ENCODE measurements around the gene SPEM3.

Gene SPEM3

GRCh38 chr17:7418472-7419152 lies 10.0 kb upstream of the SPEM3 start:
- no peak for TF ChIP-seq FOXM1 (IDR thresholded peaks at IDR 0.05; ENCODE audit: borderline replicate concordance, low read depth)
- no peak for TF ChIP-seq YY1 (IDR thresholded peaks at IDR 0.05; ENCODE audit: low read depth)
- TF ChIP-seq CEBPB (IDR thresholded peaks at IDR 0.05), result no peak
- TF ChIP-seq EP300 (IDR thresholded peaks at IDR 0.05; ENCODE audit: borderline replicate concordance), result no peak
- no peak for TF ChIP-seq NFIC (IDR thresholded peaks at IDR 0.05)
- no peak for TF ChIP-seq ZBTB7A (IDR thresholded peaks at IDR 0.05; ENCODE audit: low read depth)
- no peak for TF ChIP-seq TAF1 (IDR thresholded peaks at IDR 0.05; ENCODE audit: low read depth)
- no peak for TF ChIP-seq CREB1 (IDR thresholded peaks at IDR 0.05; ENCODE audit: low read depth)

GRCh38 chr17:7419819-7420610 lies 8.6 kb upstream of the SPEM3 start, which contains the start of gene SPEM1:
TSS of gene SPEM1 (plus strand) at chr17:7420324. CDS start at chr17:7420385, 61 bp downstream.
- TF ChIP-seq EP300 (IDR thresholded peaks at IDR 0.05; ENCODE audit: borderline replicate concordance), result no peak
- no peak for TF ChIP-seq NFIC (IDR thresholded peaks at IDR 0.05)
- TF ChIP-seq YY1 (IDR thresholded peaks at IDR 0.05; ENCODE audit: low read depth), result no peak
- no peak for TF ChIP-seq ZBTB7A (IDR thresholded peaks at IDR 0.05; ENCODE audit: low read depth)
- no peak for TF ChIP-seq TAF1 (IDR thresholded peaks at IDR 0.05; ENCODE audit: low read depth)
- TF ChIP-seq, protein P1, sequence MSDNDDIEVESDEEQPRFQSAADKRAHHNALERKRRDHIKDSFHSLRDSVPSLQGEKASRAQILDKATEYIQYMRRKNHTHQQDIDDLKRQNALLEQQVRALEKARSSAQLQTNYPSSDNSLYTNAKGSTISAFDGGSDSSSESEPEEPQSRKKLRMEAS (IDR thresholded peaks at IDR 0.05), result no peak
- no peak for TF ChIP-seq TEAD4 (IDR thresholded peaks at IDR 0.05)
- TF ChIP-seq TCF12 (IDR thresholded peaks at IDR 0.05; ENCODE audit: low read depth), result no peak
- TF ChIP-seq RAD21 (IDR thresholded peaks at IDR 0.05; ENCODE audit: low read depth), result no peak
- TF ChIP-seq FOXM1 (IDR thresholded peaks at IDR 0.05; ENCODE audit: borderline replicate concordance, low read depth), result no peak
- no peak for TF ChIP-seq EGR1 (IDR thresholded peaks at IDR 0.05)
- TF ChIP-seq CEBPB (IDR thresholded peaks at IDR 0.05), result no peak
- no peak for TF ChIP-seq CREB1 (IDR thresholded peaks at IDR 0.05; ENCODE audit: low read depth)
- TF ChIP-seq, protein P2, sequence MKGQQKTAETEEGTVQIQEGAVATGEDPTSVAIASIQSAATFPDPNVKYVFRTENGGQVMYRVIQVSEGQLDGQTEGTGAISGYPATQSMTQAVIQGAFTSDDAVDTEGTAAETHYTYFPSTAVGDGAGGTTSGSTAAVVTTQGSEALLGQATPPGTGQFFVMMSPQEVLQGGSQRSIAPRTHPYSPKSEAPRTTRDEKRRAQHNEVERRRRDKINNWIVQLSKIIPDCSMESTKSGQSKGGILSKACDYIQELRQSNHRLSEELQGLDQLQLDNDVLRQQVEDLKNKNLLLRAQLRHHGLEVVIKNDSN (IDR thresholded peaks at IDR 0.05), result no peak
- no peak for TF ChIP-seq REST (IDR thresholded peaks at IDR 0.05; ENCODE audit: low read depth)

- no peak for TF ChIP-seq TAF1 (IDR thresholded peaks at IDR 0.05; ENCODE audit: low read depth)
- TF ChIP-seq CREB1 (IDR thresholded peaks at IDR 0.05; ENCODE audit: low read depth), result no peak
- TF ChIP-seq EGR1 (IDR thresholded peaks at IDR 0.05), result no peak
- TF ChIP-seq ZBTB7A (IDR thresholded peaks at IDR 0.05; ENCODE audit: low read depth), result no peak
- TF ChIP-seq NFIC (IDR thresholded peaks at IDR 0.05), result no peak
- TF ChIP-seq RAD21 (IDR thresholded peaks at IDR 0.05; ENCODE audit: low read depth), result no peak
- no peak for TF ChIP-seq YY1 (IDR thresholded peaks at IDR 0.05; ENCODE audit: low read depth)
- no peak for TF ChIP-seq TEAD4 (IDR thresholded peaks at IDR 0.05)
- TF ChIP-seq, protein P1 (IDR thresholded peaks at IDR 0.05), result no peak
- TF ChIP-seq REST (IDR thresholded peaks at IDR 0.05; ENCODE audit: low read depth), result no peak
- TF ChIP-seq, protein P2 (IDR thresholded peaks at IDR 0.05), result no peak
- no peak for TF ChIP-seq CEBPB (IDR thresholded peaks at IDR 0.05)
These were observed 7.5 kb upstream of the SPEM3 start for GRCh38 chr17:7421186-7421585.

DNA sequence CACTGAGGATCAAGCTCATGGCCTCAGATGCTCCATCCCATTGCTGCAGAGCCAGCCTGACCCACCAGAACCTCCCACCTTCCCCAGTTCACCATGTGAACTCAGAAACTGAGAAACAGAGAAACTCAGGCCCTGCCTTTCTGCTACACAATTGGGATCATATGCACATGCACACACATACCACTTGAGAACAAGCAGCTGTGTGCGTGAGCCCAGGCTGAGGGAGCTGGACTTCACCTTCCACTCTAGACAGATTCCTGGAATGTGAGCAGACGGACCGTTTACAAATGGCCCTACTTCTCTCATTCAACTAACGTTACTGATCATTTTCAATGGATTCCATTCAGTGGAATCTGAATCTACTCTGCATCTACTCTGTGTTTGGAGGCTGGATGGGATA lies 5.0 kb upstream of the SPEM3 start:
- TF ChIP-seq CEBPB (IDR thresholded peaks at IDR 0.05) (no peak), NFIC (IDR thresholded peaks at IDR 0.05) (no peak), ZBTB7A (IDR thresholded peaks at IDR 0.05; ENCODE audit: low read depth) (no peak), TAF1 (IDR thresholded peaks at IDR 0.05; ENCODE audit: low read depth) (no peak), FOXM1 (IDR thresholded peaks at IDR 0.05; ENCODE audit: borderline replicate concordance, low read depth) (no peak), EP300 (IDR thresholded peaks at IDR 0.05; ENCODE audit: borderline replicate concordance) (no peak), TEAD4 (IDR thresholded peaks at IDR 0.05) (no peak), RAD21 (IDR thresholded peaks at IDR 0.05; ENCODE audit: low read depth) (no peak), REST (IDR thresholded peaks at IDR 0.05; ENCODE audit: low read depth) (no peak), CREB1 (IDR thresholded peaks at IDR 0.05; ENCODE audit: low read depth) (no peak), TCF12 (IDR thresholded peaks at IDR 0.05; ENCODE audit: low read depth) (no peak), EGR1 (IDR thresholded peaks at IDR 0.05) (no peak), YY1 (IDR thresholded peaks at IDR 0.05; ENCODE audit: low read depth) (no peak)
- TF ChIP-seq, protein P2 (IDR thresholded peaks at IDR 0.05), result no peak
- TF ChIP-seq, protein P1 (IDR thresholded peaks at IDR 0.05), result no peak
